Psoas muscle (tissue), 8 donors: Measurements from ENCODE around the gene B4GALNT4. TPM values are rescaled to one million over a fixed set of nuclear protein-coding genes. Genes with fewer than 3 reads are reported as not detected.
A peak's percentile ranks its signal among the peaks of the same experiment; 100 is the strongest.
"Not testable (repeated sequence)": the region's sequence is repeated elsewhere in the genome, so short reads cannot be mapped to it uniquely, and the experiment has no call there.

Source experiments
- ATAC-seq, 4 donors: fragments of 200-7000 bp; cut with Tn5 transposase; one replicate each; pipeline ENCODE4 v1.9.1; 2020; ENCODE audit warnings: moderate library complexity in 3 of 4, mild to moderate bottlenecking in 2 of 4
- DNase-seq, 2 donors: peaks; one replicate each; pipeline ENCODE4 v3.0.0-alpha.2; 2020
- H3K27ac ChIP-seq: fragments of 200-600 bp; one replicate; pipeline ENCODE4 v1.8.0; 2022
- H3K27me3 ChIP-seq, 3 donors: fragments of 200-600 bp in 1 of 3; one replicate each; pipeline versions ENCODE4 v1.6.1 to v1.8.0; 2013 to 2022; ENCODE audit warnings: low read length in 2 of 3, mild to moderate bottlenecking in 2 of 3, moderate library complexity in 1 of 3; ENCODE audit not compliant: insufficient read depth in 3 of 3
- H3K36me3 ChIP-seq, 2 donors: fragments of 200-600 bp in 1 of 2; one replicate each; pipeline versions ENCODE4 v1.6.1 to v1.8.0; 2013 to 2022; ENCODE audit warnings: low read depth in 1 of 2, mild to moderate bottlenecking in 1 of 2, moderate library complexity in 1 of 2; ENCODE audit not compliant: insufficient read depth in 1 of 2
- H3K4me1 ChIP-seq: fragments of 200-600 bp; one replicate; pipeline ENCODE4 v1.8.0; 2022
- H3K4me3 ChIP-seq: fragments of 200-600 bp; one replicate; pipeline ENCODE4 v1.8.0; 2022; ENCODE audit warnings: mild to moderate bottlenecking
- H3K9me3 ChIP-seq: fragments of 200-600 bp; one replicate; pipeline ENCODE4 v1.8.0; 2022
- WGBS, 3 donors: extraction: QIAGEN DNeasy Blood & Tissue Kit; methylation state at CpG; one replicate each; pipeline versions ENCODE4 v1.1.6 to v1.1.7; 2013; 5-methylcytosine and 5-hydroxymethylcytosine counted together
- intact Hi-C, 2 donors: fragments of 100-400 bp; cut with DNase I; formaldehyde crosslinking; loops; one replicate each; pipeline versions ENCODE4 v1.11.0 to v1.14.2; 2022
- polyA plus RNA-seq, 3 donors: library from polyadenylated mRNA; stranded (reverse); fragments of 200-250 nt; gene quantifications; one replicate each; pipeline ENCODE4 v1.2.3, GENCODE V29; 2013
- total RNA-seq, 4 donors: library from RNA; stranded (reverse); fragmentation: NEBNext Ultra II Directional in 2 of 4; extraction: Animal tissue kit (Norgen Biotek cat#: 25700) in 2 of 4; gene quantifications; one replicate each; pipeline versions ENCODE4 v1.2.1 to v1.2.4, GENCODE V29; 2021 to 2023
- TF ChIP-seq, protein P1 (sequence below): fragments of 200-600 bp; IDR thresholded peaks from one replicate; pipeline ENCODE4 v1.8.0; 2022; ENCODE audit warnings: antibody characterized with exemption
- donor health status: healthy with polysubstance abuse.
- donor health status: DM: no; HTN: no; CAD: no; lungs with moderate emphysema.
- donor health status: Bipolar disorder and iron deficiency.
- donor health status: healthy.
- donor health status: DM: yes; HTN: yes; CAD: no.
- donor health status: DM: no; HTN: no; CAD: no.
- donor health status: DM: no; HTN: no; CAD: no.
- donor health status: DM: yes; HTN: yes; CAD: no.

B4GALNT4 gene
- total and polyA plus RNA-seq, 7 donors: 0.04 to 0.27 (median 0.06) TPM; not detected in 1

DNA sequence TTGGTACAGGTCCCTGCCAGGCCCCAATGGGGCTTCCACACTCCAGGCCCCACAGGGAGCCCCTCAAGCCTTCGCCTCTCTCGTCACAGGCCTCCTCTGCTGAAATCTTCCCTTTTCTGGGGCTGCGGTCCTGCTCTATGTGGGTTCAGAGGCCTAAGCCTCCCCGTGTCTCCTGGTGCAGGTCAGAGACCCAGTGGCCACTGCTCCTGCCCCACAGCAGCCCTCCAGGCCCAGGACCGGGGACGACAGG lies 42.8 kb upstream of the B4GALNT4 start:
- Histone ChIP-seq H3K27ac (peak overlapping the region; percentile 76), H3K4me1 (peaks cover 13% of the 10 kb centered on the region), H3K36me3 (no peaks in the 10 kb centered on the region), H3K27me3 (peaks cover 0 to 6% (median 3%) of the 10 kb centered on the region in 3 donors), H3K4me3 (no peak overlapping the region), H3K9me3 (no peaks in the 10 kb centered on the region)
- intact Hi-C loops: no loop called here
- TF ChIP-seq, protein P1, sequence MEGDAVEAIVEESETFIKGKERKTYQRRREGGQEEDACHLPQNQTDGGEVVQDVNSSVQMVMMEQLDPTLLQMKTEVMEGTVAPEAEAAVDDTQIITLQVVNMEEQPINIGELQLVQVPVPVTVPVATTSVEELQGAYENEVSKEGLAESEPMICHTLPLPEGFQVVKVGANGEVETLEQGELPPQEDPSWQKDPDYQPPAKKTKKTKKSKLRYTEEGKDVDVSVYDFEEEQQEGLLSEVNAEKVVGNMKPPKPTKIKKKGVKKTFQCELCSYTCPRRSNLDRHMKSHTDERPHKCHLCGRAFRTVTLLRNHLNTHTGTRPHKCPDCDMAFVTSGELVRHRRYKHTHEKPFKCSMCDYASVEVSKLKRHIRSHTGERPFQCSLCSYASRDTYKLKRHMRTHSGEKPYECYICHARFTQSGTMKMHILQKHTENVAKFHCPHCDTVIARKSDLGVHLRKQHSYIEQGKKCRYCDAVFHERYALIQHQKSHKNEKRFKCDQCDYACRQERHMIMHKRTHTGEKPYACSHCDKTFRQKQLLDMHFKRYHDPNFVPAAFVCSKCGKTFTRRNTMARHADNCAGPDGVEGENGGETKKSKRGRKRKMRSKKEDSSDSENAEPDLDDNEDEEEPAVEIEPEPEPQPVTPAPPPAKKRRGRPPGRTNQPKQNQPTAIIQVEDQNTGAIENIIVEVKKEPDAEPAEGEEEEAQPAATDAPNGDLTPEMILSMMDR: no peak
- 58 to 66% (median 58%) methylated on average over 6 of the region's 6 CpGs for WGBS, 3 donors
- ATAC-seq (peak in 3 of 4 donors; percentile 11 to 35 (median 27)), DNase-seq (no peak)

DNA sequence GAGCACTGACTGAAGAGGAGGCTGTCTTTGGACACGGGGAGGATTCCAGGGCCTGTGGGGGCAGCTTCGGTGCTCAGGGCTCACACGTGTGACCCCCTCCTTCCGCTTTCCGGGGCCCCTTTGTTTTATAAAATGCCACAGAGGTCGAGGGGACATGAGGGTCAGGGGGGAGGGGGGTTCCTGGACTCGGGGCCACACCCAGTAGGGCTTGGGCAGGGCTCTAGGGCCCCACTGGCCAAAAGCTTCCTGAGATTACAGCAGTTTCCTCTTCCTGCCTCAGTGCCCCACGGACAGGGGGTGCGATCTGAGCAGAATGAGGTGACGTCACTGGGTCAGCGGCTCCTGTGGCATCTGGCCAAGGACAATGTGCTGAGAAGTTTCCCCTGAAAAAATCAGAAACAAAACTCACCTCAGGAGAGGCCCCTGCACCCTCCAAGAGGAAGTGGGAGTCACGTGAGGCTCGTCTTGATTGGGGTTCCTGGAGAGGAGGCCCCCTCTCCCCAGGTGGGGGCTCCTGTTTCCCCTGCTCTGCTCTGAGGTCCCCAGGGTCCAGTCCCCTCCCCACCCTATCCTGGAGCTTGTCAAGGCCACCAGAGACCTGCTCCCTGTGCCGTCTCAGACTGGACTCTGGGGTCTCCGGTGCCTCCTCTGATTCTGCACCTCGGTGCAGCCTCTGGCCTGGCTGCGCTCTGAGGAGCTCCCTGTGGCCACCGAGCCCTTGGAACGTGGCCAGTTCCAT lies 42.3 kb upstream of the B4GALNT4 start:
- 24 to 26% (median 24%) methylated on average over 17 to 19 of the region's 19 CpGs for WGBS, 3 donors
- TF ChIP-seq, protein P1: no peak
- Histone ChIP-seq H3K27ac (peak overlapping the region; percentile 76), H3K9me3 (no peaks in the 10 kb centered on the region), H3K36me3 (no peaks in the 10 kb centered on the region), H3K4me3 (peak overlapping the region; percentile 36), H3K27me3 (peaks cover 0 to 6% (median 3%) of the 10 kb centered on the region in 3 donors), H3K4me1 (peaks cover 13% of the 10 kb centered on the region)
- DNase-seq (peak; percentile 81 to 90), ATAC-seq (peak; percentile 55 to 85 (median 84))
- intact Hi-C loops: no loop called here

DNA sequence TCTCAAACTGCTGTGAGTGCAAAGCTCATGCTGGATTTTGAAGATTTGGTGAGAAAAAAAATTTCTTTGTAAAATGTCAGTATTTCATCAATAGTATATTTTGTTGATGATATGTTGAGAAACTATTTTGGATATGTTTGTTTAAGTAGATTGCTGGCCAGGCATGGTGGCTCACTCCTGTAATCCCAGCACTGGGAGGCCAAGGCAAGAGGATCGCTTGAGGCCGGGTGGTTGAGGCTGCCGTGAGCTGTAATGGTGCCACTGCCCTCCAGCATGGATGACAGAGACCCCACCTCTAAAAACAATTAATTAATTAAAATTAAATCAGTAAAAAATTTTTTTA lies 41.7 kb upstream of the B4GALNT4 start:
- 92 to 94% (median 93%) methylated on average over 3 of the region's 3 CpGs for WGBS, 3 donors
- intact Hi-C loops: no loop called here
- peak overlapping the region; percentile 76 for H3K27ac ChIP-seq
- peaks cover 0 to 6% (median 3%) of the 10 kb centered on the region in 3 donors for H3K27me3 ChIP-seq
- DNase-seq (no peak), ATAC-seq (no peak)
- TF ChIP-seq, protein P1: no peak
- no peaks in the 10 kb centered on the region for H3K9me3 ChIP-seq
- peak overlapping the region; percentile 36 for H3K4me3 ChIP-seq
- peaks cover 13% of the 10 kb centered on the region for H3K4me1 ChIP-seq
- no peaks in the 10 kb centered on the region for H3K36me3 ChIP-seq

DNA sequence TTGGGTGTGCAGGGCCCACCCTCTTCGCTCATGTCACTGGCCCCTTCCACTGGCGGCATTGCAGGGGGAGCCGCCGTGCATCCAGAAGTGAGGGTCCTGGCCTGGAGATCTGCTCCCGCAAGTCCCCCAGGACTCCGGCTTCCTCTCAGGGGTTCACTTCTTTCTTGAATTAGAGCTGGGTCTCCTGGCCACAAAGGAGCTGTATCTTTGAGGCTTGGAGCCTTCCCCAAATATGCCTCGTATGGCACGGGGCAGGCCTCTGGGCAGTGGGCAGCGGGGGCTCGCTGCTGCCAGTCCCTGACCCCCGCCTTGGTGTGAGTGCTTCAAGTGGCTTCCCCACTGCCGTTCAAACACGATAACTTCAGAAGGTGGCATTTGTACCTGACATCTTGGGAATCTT lies 41.3 kb upstream of the B4GALNT4 start:
- ATAC-seq (no peak), DNase-seq (no peak)
- no peak overlapping the region for H3K4me3 ChIP-seq
- intact Hi-C loops: no loop called here
- H3K9me3 ChIP-seq: no peaks in the 10 kb centered on the region
- H3K4me1 ChIP-seq: peaks cover 13% of the 10 kb centered on the region
- WGBS, 3 donors: 94 to 97% (median 94%) methylated on average over 13 of the region's 13 CpGs
- no peak overlapping the region for H3K27ac ChIP-seq
- H3K36me3 ChIP-seq: no peaks in the 10 kb centered on the region
- H3K27me3 ChIP-seq: peaks cover 0 to 6% (median 3%) of the 10 kb centered on the region in 3 donors
- TF ChIP-seq, protein P1: no peak

DNA sequence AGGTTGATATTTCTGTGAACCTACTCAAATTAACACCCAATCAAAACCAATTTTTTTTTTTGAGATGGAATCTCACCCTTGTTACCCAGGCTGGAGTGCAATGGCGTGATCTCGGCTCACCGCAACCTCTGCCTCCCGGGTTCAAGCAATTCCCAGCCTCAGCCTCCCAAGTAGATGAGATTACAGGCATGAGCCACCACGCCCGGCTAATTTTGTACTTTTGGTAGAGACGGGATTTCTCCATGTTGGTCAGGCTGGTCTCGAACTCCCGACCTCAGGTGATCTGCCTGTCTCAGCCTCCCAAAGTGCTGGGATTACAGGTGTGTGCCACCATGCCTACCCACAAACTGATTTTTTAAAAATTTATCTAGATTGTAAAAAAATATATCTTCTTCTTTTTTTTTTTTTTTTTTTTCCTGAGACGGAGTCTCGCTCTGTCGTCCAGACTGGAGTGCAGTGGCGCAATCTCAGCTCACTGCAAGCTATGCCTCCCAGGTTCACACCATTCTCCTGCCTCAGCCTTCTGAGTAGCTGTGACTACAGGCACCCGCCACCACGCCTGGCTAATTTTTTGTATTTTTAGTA lies 40.7 kb upstream of the B4GALNT4 start:
- WGBS, 3 donors: 92 to 95% (median 94%) methylated on average over 15 of the region's 15 CpGs
- H3K4me1 ChIP-seq: peaks cover 13% of the 10 kb centered on the region
- H3K36me3 ChIP-seq, H3K4me3 ChIP-seq, H3K27me3 ChIP-seq, ATAC-seq, intact Hi-C loops, DNase-seq, H3K9me3 ChIP-seq, H3K27ac ChIP-seq: not testable (repeated sequence)
